PFSK-1 (cell line): ENCODE data around the gene GFOD1.

Experiments
- FOXP2 ChIP-seq: optimal IDR thresholded peaks from 2 replicates; pipeline ENCODE3; 2011; ENCODE audit warnings: borderline replicate concordance, control low read depth, inconsistent platforms; ENCODE audit not compliant: insufficient read depth; ENCODE audit errors: extremely low read length, extremely low read depth
- POLR2AphosphoS5 ChIP-seq: IDR thresholded peaks from 2 replicates; pipeline ENCODE4 v1.6.1; 2012; ENCODE audit warnings: low read depth, mild to moderate bottlenecking, control low read depth, low read length, moderate library complexity
- SIN3A ChIP-seq: IDR thresholded peaks from 2 replicates; pipeline ENCODE4 v1.6.1; 2012; ENCODE audit warnings: mild to moderate bottlenecking, low read length, moderate library complexity, borderline replicate concordance; ENCODE audit not compliant: insufficient read depth
- TAF1 ChIP-seq: IDR thresholded peaks from 2 replicates; pipeline ENCODE4 v1.6.1; 2012; ENCODE audit warnings: low read length, control low read depth, borderline replicate concordance; ENCODE audit not compliant: insufficient read depth
- TF ChIP-seq, protein P1 (sequence below), 2 experiments: IDR thresholded peaks; 2 replicates each; pipeline versions ENCODE4 v1.6.1 to v1.8.0; 2011 to 2012; ENCODE audit warnings: low read depth in 2 of 2, low read length in 2 of 2, control low read depth in 1 of 2, inconsistent platforms in 1 of 2, mild to moderate bottlenecking in 1 of 2, moderate library complexity in 1 of 2; ENCODE audit not compliant: insufficient read depth in 1 of 2

Gene GFOD1

GRCh38 chr6:13461307-13461706 is 26.1 kb downstream of the GFOD1 start:
- TF ChIP-seq FOXP2, result no peak
- TF ChIP-seq, protein P1, sequence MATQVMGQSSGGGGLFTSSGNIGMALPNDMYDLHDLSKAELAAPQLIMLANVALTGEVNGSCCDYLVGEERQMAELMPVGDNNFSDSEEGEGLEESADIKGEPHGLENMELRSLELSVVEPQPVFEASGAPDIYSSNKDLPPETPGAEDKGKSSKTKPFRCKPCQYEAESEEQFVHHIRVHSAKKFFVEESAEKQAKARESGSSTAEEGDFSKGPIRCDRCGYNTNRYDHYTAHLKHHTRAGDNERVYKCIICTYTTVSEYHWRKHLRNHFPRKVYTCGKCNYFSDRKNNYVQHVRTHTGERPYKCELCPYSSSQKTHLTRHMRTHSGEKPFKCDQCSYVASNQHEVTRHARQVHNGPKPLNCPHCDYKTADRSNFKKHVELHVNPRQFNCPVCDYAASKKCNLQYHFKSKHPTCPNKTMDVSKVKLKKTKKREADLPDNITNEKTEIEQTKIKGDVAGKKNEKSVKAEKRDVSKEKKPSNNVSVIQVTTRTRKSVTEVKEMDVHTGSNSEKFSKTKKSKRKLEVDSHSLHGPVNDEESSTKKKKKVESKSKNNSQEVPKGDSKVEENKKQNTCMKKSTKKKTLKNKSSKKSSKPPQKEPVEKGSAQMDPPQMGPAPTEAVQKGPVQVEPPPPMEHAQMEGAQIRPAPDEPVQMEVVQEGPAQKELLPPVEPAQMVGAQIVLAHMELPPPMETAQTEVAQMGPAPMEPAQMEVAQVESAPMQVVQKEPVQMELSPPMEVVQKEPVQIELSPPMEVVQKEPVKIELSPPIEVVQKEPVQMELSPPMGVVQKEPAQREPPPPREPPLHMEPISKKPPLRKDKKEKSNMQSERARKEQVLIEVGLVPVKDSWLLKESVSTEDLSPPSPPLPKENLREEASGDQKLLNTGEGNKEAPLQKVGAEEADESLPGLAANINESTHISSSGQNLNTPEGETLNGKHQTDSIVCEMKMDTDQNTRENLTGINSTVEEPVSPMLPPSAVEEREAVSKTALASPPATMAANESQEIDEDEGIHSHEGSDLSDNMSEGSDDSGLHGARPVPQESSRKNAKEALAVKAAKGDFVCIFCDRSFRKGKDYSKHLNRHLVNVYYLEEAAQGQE (IDR thresholded peaks at IDR 0.05; ENCODE audit: insufficient read depth in 1 of 2, low read depth in 2 of 2, low read length in 2 of 2), result no peak
- no peak for TF ChIP-seq TAF1
- no peak for TF ChIP-seq POLR2AphosphoS5
- TF ChIP-seq SIN3A, result no peak

- TF ChIP-seq TAF1 (no peak), FOXP2 (no peak), POLR2AphosphoS5 (no peak), SIN3A (no peak)
- TF ChIP-seq, protein P1 (IDR thresholded peaks at IDR 0.05; ENCODE audit: insufficient read depth in 1 of 2, low read depth in 2 of 2, low read length in 2 of 2), result no peak
These were observed 29.8 kb downstream of the GFOD1 start for GRCh38 chr6:13457577-13457976.

DNA sequence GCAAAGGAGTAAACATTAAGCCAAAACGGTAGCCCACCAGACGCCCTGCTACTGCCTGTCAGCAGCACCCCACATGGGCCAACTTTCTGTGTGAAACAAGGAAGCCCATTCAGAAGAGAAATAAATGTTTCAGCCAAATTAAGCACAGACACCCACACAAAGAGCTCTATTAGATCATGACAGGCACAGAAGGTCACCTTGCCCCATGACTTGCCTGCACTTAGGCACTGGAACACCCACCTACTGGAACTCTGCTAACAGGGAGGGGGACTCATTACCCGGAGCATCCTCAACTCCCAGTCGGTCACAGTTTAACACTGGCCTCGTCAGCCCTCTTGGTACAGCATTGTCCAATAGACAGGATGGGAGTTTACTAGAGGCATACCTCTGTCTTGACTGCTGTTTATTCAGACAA is 31.8 kb downstream of the GFOD1 start:
- no peak for TF ChIP-seq FOXP2
- no peak for TF ChIP-seq SIN3A
- TF ChIP-seq TAF1, result no peak
- no peak for TF ChIP-seq POLR2AphosphoS5
- TF ChIP-seq, protein P1 (IDR thresholded peaks at IDR 0.05; ENCODE audit: insufficient read depth in 1 of 2, low read depth in 2 of 2, low read length in 2 of 2), result no peak

DNA sequence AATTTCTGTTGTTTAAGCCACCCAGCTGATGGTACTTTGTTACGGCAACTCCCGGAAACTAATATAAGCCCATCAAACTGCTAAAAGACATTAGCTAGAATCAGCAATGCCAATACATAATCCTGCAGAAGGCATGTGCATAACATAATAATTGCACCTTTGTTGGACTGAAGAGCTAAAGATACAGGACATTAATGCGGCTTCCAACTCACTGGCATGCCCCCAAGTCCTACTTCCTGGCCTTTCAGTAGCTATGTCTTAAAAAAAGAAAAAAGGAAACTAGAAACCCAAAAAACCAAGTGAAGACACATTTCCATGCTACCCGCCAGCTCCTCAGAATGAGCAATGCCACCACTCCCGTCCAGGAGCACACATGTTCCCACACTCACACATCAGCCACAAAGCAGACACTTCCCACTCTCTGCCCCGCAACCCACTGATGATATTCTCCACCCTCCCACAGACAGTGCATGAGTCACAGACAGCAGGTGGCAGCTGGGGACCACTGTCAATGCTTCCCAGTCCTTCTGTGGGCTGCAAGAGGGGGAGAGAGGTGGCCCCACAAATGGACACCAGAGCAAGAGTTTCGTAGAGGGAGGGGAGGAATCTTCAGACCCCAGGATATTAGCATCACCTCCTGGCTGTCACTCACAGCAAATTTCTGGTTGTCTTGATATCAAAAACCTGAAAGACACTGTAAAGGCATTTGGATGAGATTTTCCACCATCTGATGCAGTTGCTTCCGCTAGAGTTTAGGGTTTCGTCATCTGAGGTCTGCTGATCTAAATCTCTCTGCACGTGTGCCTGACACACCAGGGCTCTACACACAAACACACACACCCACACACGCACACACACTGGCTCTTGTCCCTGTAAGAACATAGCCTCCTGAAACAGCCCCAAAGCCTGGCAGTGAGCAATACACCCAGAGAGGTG is 32.8 kb downstream of the GFOD1 start:
- TF ChIP-seq TAF1, result no peak
- TF ChIP-seq, protein P1 (IDR thresholded peaks at IDR 0.05; ENCODE audit: insufficient read depth in 1 of 2, low read depth in 2 of 2, low read length in 2 of 2), result no peak
- no peak for TF ChIP-seq FOXP2
- no peak for TF ChIP-seq POLR2AphosphoS5
- no peak for TF ChIP-seq SIN3A

- no peak for TF ChIP-seq FOXP2
- no peak for TF ChIP-seq SIN3A
- no peak for TF ChIP-seq POLR2AphosphoS5
- TF ChIP-seq, protein P1 (IDR thresholded peaks at IDR 0.05; ENCODE audit: insufficient read depth in 1 of 2, low read depth in 2 of 2, low read length in 2 of 2), result no peak
- no peak for TF ChIP-seq TAF1
These were observed 33.6 kb downstream of the GFOD1 start for GRCh38 chr6:13453771-13454251.
